Measurements from ENCODE around the gene CD2BP2.

- TF ChIP-seq EZH2 (IDR thresholded peaks at IDR 0.05; ENCODE audit: low read length, unreplicated experiment) = no peak
- TF ChIP-seq CTCF (conservative IDR thresholded peaks at IDR 0.05; ENCODE audit: low read depth, low read length) = no peak
- TF ChIP-seq EZH2phosphoT487 (IDR thresholded peaks at IDR 0.05; ENCODE audit: borderline replicate concordance, low read length) = no peak
These were observed 14.2 kb upstream of the CD2BP2 start for GRCh38 chr16:30369091-30369937.

All from PC-3 (cell line).